ENCODE measurements around the gene TCAP.

DNA sequence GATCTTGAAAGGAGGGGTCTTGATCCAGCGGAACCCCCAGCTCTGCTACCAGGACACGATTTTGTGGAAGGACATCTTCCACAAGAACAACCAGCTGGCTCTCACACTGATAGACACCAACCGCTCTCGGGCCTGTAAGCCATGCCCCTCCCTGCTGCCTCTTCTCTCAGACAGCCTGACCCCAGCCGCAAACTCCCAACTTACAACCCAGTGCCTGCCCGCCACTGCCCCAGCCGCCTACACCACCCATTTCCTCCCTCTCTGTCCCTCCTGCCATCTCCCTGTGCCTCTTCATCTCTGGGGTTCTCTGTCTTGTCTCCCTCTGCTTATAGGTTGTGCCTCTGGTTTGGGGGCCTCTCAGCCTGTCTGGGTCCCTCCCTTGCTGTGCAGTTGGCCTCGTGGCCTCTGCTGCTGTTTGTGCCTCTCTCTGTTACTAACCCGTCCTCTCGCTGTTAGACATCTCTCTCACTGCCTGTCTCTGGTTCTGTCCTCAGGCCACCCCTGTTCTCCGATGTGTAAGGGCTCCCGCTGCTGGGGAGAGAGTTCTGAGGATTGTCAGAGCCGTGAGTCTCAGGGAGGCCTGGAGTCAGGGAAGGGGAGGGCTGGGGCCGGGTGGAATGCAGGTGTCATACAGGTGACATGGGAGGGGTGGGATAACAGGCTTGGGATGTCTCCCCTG lies 44.3 kb downstream of the TCAP start:
- TF ChIP-seq, protein P1, sequence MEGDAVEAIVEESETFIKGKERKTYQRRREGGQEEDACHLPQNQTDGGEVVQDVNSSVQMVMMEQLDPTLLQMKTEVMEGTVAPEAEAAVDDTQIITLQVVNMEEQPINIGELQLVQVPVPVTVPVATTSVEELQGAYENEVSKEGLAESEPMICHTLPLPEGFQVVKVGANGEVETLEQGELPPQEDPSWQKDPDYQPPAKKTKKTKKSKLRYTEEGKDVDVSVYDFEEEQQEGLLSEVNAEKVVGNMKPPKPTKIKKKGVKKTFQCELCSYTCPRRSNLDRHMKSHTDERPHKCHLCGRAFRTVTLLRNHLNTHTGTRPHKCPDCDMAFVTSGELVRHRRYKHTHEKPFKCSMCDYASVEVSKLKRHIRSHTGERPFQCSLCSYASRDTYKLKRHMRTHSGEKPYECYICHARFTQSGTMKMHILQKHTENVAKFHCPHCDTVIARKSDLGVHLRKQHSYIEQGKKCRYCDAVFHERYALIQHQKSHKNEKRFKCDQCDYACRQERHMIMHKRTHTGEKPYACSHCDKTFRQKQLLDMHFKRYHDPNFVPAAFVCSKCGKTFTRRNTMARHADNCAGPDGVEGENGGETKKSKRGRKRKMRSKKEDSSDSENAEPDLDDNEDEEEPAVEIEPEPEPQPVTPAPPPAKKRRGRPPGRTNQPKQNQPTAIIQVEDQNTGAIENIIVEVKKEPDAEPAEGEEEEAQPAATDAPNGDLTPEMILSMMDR (IDR thresholded peaks at IDR 0.05; ENCODE audit: insufficient read depth, low read depth, low read length): no peak
- no peak for TF ChIP-seq EZH2 (IDR thresholded peaks at IDR 0.05; ENCODE audit: insufficient read depth, low read length)

All from astrocyte (in vitro differentiated cells and primary cell).